Sigmoid colon (tissue), 7 donors: ENCODE measurements around the gene DOK5. TPM values are rescaled to one million over a fixed set of nuclear protein-coding genes. Genes with fewer than 3 reads are reported as not detected.

Source experiments
- DNase-seq: peaks from one replicate; pipeline ENCODE4 v3.0.0-alpha.2; 2019
- H3K27ac ChIP-seq, 4 donors: fragments of 200-600 bp; sonication (generic); one replicate each; pipeline ENCODE4 v1.5.1; 2016 to 2019; ENCODE audit warnings: mild to moderate bottlenecking in 1 of 4
- H3K27me3 ChIP-seq, 3 donors: fragments of 200-600 bp; sonication (generic); one replicate each; pipeline ENCODE4 v1.5.1; 2019; ENCODE audit warnings: mild to moderate bottlenecking in 1 of 3
- H3K36me3 ChIP-seq, 4 donors: fragments of 200-600 bp; sonication (generic); one replicate each; pipeline ENCODE4 v1.5.1; 2016 to 2019
- H3K4me1 ChIP-seq, 4 donors: fragments of 200-600 bp; sonication (generic); one replicate each; pipeline ENCODE4 v1.5.1; 2017 to 2019
- H3K4me3 ChIP-seq, 4 donors: fragments of 200-600 bp; sonication (generic); one replicate each; pipeline ENCODE4 v1.5.1; 2017 to 2019; ENCODE audit warnings: mild to moderate bottlenecking in 2 of 4, moderate library complexity in 1 of 4
- H3K9me3 ChIP-seq, 4 donors: fragments of 200-600 bp in 3 of 4; sonication (generic) in 3 of 4; one replicate each; pipeline versions ENCODE4 v1.5.1 to v1.6.1; 2013 to 2019
- CTCF ChIP-seq, 4 experiments: fragments of 450-650 bp in 3 of 4; fragments of 200-600 bp in 1 of 4; IDR thresholded peaks; one replicate each; pipeline ENCODE4 v1.5.1; 2016 to 2019; ENCODE audit warnings: antibody characterized with exemption in 4 of 4, mild to moderate bottlenecking in 3 of 4, moderate library complexity in 2 of 4
- EP300 ChIP-seq, 4 donors: sonication (generic); formaldehyde crosslinking; IDR thresholded peaks; one replicate each; pipeline ENCODE4 v1.6.1; 2017; ENCODE audit warnings: antibody characterized with exemption in 4 of 4
- POLR2A ChIP-seq, 2 donors: fragments of 450-650 bp; IDR thresholded peaks; one replicate each; pipeline ENCODE4 v1.6.1; 2016; ENCODE audit warnings: antibody characterized with exemption in 2 of 2, mild to moderate bottlenecking in 2 of 2, moderate library complexity in 2 of 2
- POLR2AphosphoS5 ChIP-seq, 4 donors: sonication (generic); formaldehyde crosslinking; IDR thresholded peaks; one replicate each; pipeline ENCODE4 v1.6.1; 2017; ENCODE audit warnings: antibody characterized with exemption in 4 of 4
- WGBS, 2 donors: extraction: QIAGEN DNeasy Blood & Tissue Kit; methylation state at CpG; one replicate each; pipeline ENCODE4 v1.1.7; 2013; 5-methylcytosine and 5-hydroxymethylcytosine counted together
- intact Hi-C: fragments of 100-400 bp; cut with DNase I; formaldehyde crosslinking; loops from one replicate; pipeline ENCODE4 v1.15.1; 2023
- polyA plus RNA-seq, 3 donors: library from polyadenylated mRNA; stranded (reverse); fragments of 200-250 nt; gene quantifications; one replicate each; pipeline ENCODE4 v1.2.3, GENCODE V29; 2013
- total RNA-seq, 4 donors: library from RNA; depleted of rRNA; stranded (reverse); fragments of >200 nt; gene quantifications; one replicate each; pipeline ENCODE4 v1.1.0, GENCODE V29; 2016
- donor health status: healthy with polysubstance abuse.
- donor health status: Bipolar disorder and iron deficiency.
- donor health status: healthy.

The DOK5 gene
- total and polyA plus RNA-seq, 7 donors: 0.32 to 5.0 (median 1.7) TPM; not detected in 1

- Histone ChIP-seq H3K9me3 (no peaks in the 10 kb centered on the region), H3K4me1 (no peaks in the 10 kb centered on the region), H3K27ac (no peak overlapping the region), H3K36me3 (no peaks in the 10 kb centered on the region), H3K4me3 (no peak overlapping the region), H3K27me3 (no peaks in the 10 kb centered on the region)
- 72 to 79% methylated on average over 9 of the region's 9 CpGs for WGBS, 2 donors
- no peak for DNase-seq
- no peak for TF ChIP-seq POLR2A (IDR thresholded peaks at IDR 0.05)
- intact Hi-C loops: loop anchor here (2.0 kb wide), 1 partner anchor 428 kb away; no protein-coding TSS in a partner anchor
These were observed 173.2 kb downstream of the DOK5 start for GRCh38 chr20:54648421-54649142.

GRCh38 chr20:54649511-54649962 lies 174.1 kb downstream of the DOK5 start:
- Histone ChIP-seq H3K27ac (no peak overlapping the region), H3K4me3 (no peak overlapping the region), H3K9me3 (no peaks in the 10 kb centered on the region), H3K36me3 (no peaks in the 10 kb centered on the region), H3K27me3 (no peaks in the 10 kb centered on the region), H3K4me1 (no peaks in the 10 kb centered on the region)
- peak; percentile 81 for DNase-seq
- peak; percentile 35 to 83 (median 49) for TF ChIP-seq CTCF (IDR thresholded peaks at IDR 0.05)
- no peak for TF ChIP-seq POLR2A (IDR thresholded peaks at IDR 0.05)
- intact Hi-C loops: loop anchor here (2.0 kb wide), 1 partner anchor 429 kb away; no protein-coding TSS in a partner anchor
- WGBS, 2 donors: 7 to 12% methylated on average over 8 of the region's 8 CpGs

GRCh38 chr20:54650052-54650719 lies 174.8 kb downstream of the DOK5 start:
- no peak for TF ChIP-seq POLR2AphosphoS5 (IDR thresholded peaks at IDR 0.05)
- no peak for TF ChIP-seq EP300 (IDR thresholded peaks at IDR 0.05)
- no peak for TF ChIP-seq CTCF (IDR thresholded peaks at IDR 0.05)
- TF ChIP-seq POLR2A (IDR thresholded peaks at IDR 0.05): no peak
- Histone ChIP-seq H3K9me3 (no peaks in the 10 kb centered on the region), H3K27ac (no peak overlapping the region), H3K36me3 (no peaks in the 10 kb centered on the region), H3K27me3 (no peaks in the 10 kb centered on the region), H3K4me1 (no peaks in the 10 kb centered on the region), H3K4me3 (no peak overlapping the region)
- intact Hi-C loops: no loop called here
- DNase-seq: no peak
- 30 to 41% methylated on average over 4 of the region's 4 CpGs for WGBS, 2 donors

GRCh38 chr20:54651252-54651651 lies 175.9 kb downstream of the DOK5 start:
- DNase-seq: no peak
- 75 to 88% methylated on average over 3 of the region's 3 CpGs for WGBS, 2 donors
- H3K4me1 ChIP-seq: no peaks in the 10 kb centered on the region
- no peak overlapping the region for H3K4me3 ChIP-seq
- intact Hi-C loops: no loop called here
- H3K27me3 ChIP-seq: no peaks in the 10 kb centered on the region
- no peaks in the 10 kb centered on the region for H3K9me3 ChIP-seq
- no peaks in the 10 kb centered on the region for H3K36me3 ChIP-seq
- TF ChIP-seq POLR2A (IDR thresholded peaks at IDR 0.05) (no peak), EP300 (IDR thresholded peaks at IDR 0.05) (no peak), CTCF (IDR thresholded peaks at IDR 0.05) (no peak), POLR2AphosphoS5 (IDR thresholded peaks at IDR 0.05) (no peak)
- H3K27ac ChIP-seq: no peak overlapping the region

GRCh38 chr20:54654450-54654849 lies 179.1 kb downstream of the DOK5 start:
- no peaks in the 10 kb centered on the region for H3K9me3 ChIP-seq
- no peak overlapping the region for H3K4me3 ChIP-seq
- no peaks in the 10 kb centered on the region for H3K4me1 ChIP-seq
- no peak overlapping the region for H3K27ac ChIP-seq
- 51 to 74% methylated on average over 4 of the region's 4 CpGs for WGBS, 2 donors
- DNase-seq: no peak
- intact Hi-C loops: no loop called here
- TF ChIP-seq POLR2A (IDR thresholded peaks at IDR 0.05) (no peak), EP300 (IDR thresholded peaks at IDR 0.05) (no peak), POLR2AphosphoS5 (IDR thresholded peaks at IDR 0.05) (no peak), CTCF (IDR thresholded peaks at IDR 0.05) (no peak)
- no peaks in the 10 kb centered on the region for H3K36me3 ChIP-seq
- H3K27me3 ChIP-seq: no peaks in the 10 kb centered on the region
